GM13976 (cell line): ENCODE results near the gene KRTAP5-5.

ENCODE experiments used
- DNase-seq: peaks from one replicate; pipeline ENCODE4 v3.0.0; 2012; ENCODE audit warnings: low spot score
- CTCF ChIP-seq: IDR thresholded peaks from 2 replicates; pipeline ENCODE4 v1.5.1; 2012; ENCODE audit warnings: borderline replicate concordance, mild to moderate bottlenecking; ENCODE audit not compliant: insufficient read depth; ENCODE audit errors: extremely low read depth, missing control alignments, control extremely low read depth
- in situ Hi-C: fragments of 300-500 bp; cut with MboI; formaldehyde crosslinking; loops from one replicate; pipeline ENCODE4 v1.12.0; 2022; ENCODE audit warnings: low sequenced_read_pairs, mixed read lengths, inconsistent platforms; ENCODE audit not compliant: unreplicated experiment

KRTAP5-5 gene

GRCh38 chr11:1651411-1651980 lies 21.9 kb downstream of the KRTAP5-5 start:
- no peak for TF ChIP-seq CTCF
- in situ Hi-C loops: loop anchor here (25.0 kb wide), 1 partner anchor 511 kb away; the partner anchor contains the start of genes INS and TH
- DNase-seq: no peak

- DNase-seq: no peak
- no peak for TF ChIP-seq CTCF
- in situ Hi-C loops: loop anchor here (25.0 kb wide), 1 partner anchor 510 kb away; the partner anchor contains the start of genes INS and TH
Measured at GRCh38 chr11:1652026-1652425, 22.5 kb downstream of the KRTAP5-5 start.

GRCh38 chr11:1652442-1652770 lies 22.8 kb downstream of the KRTAP5-5 start:
- no peak for DNase-seq
- in situ Hi-C loops: loop anchor here (25.0 kb wide), 1 partner anchor 510 kb away; the partner anchor contains the start of genes INS and TH
- TF ChIP-seq CTCF: no peak

GRCh38 chr11:1652771-1653540 lies 23.4 kb downstream of the KRTAP5-5 start:
- in situ Hi-C loops: loop anchor here (25.0 kb wide), 1 partner anchor 509 kb away; the partner anchor contains the start of genes INS and TH
- peak; percentile 93 for DNase-seq
- TF ChIP-seq CTCF: peak; percentile 92

- TF ChIP-seq CTCF: no peak
- DNase-seq: no peak
- in situ Hi-C loops: loop anchor here (25.0 kb wide), 1 partner anchor 509 kb away; the partner anchor contains the start of genes INS and TH
Measured at GRCh38 chr11:1653541-1654387, 24.2 kb downstream of the KRTAP5-5 start.
